ENCODE data around the gene PJVK.
"Not testable (repeated sequence)": the region's sequence is repeated elsewhere in the genome, so short reads cannot be mapped to it uniquely, and the experiment has no call there.

DNA sequence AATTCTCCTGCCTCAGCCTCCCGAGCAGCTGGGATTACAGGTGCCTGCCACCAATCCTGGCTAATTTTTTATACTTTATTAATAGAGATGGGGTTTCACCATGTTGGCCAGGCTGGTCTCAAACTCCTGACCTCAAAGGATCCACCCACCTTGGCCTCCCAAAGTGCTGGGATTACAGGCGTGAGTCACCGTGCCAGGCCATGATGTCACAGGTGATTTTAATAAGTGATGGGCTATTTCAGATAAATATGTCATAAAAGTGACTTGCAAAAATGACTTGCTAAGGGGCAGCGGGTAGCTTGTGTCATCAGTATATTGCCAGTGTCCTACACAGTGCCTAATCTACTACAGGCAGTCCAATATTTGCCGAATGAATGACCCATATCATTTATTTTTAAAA lies 20.1 kb downstream of the PJVK start:
- TF ChIP-seq, protein P1, sequence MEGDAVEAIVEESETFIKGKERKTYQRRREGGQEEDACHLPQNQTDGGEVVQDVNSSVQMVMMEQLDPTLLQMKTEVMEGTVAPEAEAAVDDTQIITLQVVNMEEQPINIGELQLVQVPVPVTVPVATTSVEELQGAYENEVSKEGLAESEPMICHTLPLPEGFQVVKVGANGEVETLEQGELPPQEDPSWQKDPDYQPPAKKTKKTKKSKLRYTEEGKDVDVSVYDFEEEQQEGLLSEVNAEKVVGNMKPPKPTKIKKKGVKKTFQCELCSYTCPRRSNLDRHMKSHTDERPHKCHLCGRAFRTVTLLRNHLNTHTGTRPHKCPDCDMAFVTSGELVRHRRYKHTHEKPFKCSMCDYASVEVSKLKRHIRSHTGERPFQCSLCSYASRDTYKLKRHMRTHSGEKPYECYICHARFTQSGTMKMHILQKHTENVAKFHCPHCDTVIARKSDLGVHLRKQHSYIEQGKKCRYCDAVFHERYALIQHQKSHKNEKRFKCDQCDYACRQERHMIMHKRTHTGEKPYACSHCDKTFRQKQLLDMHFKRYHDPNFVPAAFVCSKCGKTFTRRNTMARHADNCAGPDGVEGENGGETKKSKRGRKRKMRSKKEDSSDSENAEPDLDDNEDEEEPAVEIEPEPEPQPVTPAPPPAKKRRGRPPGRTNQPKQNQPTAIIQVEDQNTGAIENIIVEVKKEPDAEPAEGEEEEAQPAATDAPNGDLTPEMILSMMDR (optimal IDR thresholded peaks at IDR 0.05 in 1 of 3, IDR thresholded peaks at IDR 0.05 in 1 of 3, conservative IDR thresholded peaks at IDR 0.05 in 1 of 3; ENCODE audit: extremely low read depth in 1 of 3, insufficient read depth in 2 of 3, low read length in 3 of 3) = not testable (repeated sequence)
- not testable (repeated sequence) for TF ChIP-seq EZH2 (IDR thresholded peaks at IDR 0.05; ENCODE audit: low read length)

Data from keratinocyte (primary cell).